C4-2B (cell line): Measurements from ENCODE around the gene GRIN2D.
"Not testable (repeated sequence)": the region's sequence is repeated elsewhere in the genome, so short reads cannot be mapped to it uniquely, and the experiment has no call there.

Experiments used
- H3K27ac ChIP-seq: fragments of 450-650 bp; 2 replicates; pipeline ENCODE4 v1.5.1; 2017
- ZFX ChIP-seq: fragments of 450-650 bp; IDR thresholded peaks from 2 replicates; pipeline ENCODE4 v1.6.1; 2017
- TF ChIP-seq, protein P1 (sequence below): fragments of 450-650 bp; conservative IDR thresholded peaks from 2 replicates; pipeline ENCODE4 v1.5.1; 2017; ENCODE audit warnings: mild to moderate bottlenecking

The GRIN2D gene

DNA sequence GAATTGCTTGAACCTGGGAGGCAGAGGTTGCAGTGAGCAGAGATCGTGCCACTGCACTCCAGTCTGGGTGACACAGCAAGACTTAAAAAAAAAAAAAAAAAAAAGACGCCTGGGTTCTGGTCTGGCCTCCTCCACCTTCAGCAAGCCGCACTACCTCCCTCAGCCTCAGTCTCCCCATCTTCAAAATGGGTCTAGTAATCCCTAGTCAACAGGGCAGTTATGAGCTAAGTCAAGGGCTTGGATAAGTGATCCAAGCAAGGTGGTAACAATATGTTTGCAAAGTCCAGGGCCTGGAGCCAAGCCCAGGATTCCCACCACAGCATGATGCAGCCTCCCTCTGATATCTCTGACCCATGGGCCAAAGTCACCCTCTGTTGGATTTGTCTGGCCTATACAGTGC is 6.5 kb upstream of the GRIN2D start:
- no peak for TF ChIP-seq ZFX
- TF ChIP-seq, protein P1, sequence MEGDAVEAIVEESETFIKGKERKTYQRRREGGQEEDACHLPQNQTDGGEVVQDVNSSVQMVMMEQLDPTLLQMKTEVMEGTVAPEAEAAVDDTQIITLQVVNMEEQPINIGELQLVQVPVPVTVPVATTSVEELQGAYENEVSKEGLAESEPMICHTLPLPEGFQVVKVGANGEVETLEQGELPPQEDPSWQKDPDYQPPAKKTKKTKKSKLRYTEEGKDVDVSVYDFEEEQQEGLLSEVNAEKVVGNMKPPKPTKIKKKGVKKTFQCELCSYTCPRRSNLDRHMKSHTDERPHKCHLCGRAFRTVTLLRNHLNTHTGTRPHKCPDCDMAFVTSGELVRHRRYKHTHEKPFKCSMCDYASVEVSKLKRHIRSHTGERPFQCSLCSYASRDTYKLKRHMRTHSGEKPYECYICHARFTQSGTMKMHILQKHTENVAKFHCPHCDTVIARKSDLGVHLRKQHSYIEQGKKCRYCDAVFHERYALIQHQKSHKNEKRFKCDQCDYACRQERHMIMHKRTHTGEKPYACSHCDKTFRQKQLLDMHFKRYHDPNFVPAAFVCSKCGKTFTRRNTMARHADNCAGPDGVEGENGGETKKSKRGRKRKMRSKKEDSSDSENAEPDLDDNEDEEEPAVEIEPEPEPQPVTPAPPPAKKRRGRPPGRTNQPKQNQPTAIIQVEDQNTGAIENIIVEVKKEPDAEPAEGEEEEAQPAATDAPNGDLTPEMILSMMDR, result no peak
- no peak overlapping the region for H3K27ac ChIP-seq

DNA sequence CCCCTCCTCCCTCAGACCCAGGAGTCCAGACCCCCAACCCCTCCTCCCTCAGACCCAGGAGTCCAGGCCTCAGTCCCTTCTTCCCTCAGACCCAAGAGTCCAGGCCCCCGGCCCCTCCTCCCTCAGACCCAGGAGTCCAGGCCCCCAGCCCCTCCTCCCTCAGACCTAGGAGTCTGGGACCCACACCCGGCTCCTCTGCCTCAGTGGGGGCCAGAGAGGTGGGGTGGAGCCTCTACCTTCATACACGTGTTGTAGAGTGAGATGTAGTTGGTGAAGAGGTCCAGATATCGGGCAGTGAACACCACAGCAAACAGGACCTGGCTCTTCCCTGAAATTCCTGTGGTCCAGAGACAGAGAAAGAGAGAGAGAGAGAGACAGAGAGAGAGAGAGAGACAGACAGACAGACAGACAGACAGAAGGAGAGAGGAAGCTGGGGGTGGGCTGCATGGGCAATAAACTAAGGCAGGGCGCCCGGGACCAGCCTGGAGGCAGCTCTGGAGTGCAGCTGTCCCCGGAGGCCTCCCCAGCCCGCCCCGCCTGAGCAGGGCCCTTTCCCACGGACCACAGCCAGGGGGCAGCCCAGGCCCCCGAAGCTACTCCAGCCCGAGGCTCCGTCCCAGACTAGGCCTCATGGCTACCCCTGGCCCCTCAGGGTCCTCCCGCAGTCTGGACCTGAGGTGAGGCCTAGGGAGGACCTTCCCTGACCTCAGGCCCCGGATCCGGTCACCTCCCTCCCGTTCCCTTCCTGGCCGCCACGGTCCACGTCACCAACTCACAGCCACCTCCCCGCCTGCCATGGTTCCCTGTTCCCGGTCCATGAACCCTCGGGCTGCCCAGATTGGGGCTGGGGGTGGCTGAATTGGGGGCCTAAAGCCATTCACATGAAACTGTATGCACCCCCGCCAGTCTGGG is 3.0 kb upstream of the GRIN2D start:
- peak overlapping the region; percentile 93 for H3K27ac ChIP-seq
- TF ChIP-seq, protein P1, result no peak
- TF ChIP-seq ZFX, result peak; percentile 99

DNA sequence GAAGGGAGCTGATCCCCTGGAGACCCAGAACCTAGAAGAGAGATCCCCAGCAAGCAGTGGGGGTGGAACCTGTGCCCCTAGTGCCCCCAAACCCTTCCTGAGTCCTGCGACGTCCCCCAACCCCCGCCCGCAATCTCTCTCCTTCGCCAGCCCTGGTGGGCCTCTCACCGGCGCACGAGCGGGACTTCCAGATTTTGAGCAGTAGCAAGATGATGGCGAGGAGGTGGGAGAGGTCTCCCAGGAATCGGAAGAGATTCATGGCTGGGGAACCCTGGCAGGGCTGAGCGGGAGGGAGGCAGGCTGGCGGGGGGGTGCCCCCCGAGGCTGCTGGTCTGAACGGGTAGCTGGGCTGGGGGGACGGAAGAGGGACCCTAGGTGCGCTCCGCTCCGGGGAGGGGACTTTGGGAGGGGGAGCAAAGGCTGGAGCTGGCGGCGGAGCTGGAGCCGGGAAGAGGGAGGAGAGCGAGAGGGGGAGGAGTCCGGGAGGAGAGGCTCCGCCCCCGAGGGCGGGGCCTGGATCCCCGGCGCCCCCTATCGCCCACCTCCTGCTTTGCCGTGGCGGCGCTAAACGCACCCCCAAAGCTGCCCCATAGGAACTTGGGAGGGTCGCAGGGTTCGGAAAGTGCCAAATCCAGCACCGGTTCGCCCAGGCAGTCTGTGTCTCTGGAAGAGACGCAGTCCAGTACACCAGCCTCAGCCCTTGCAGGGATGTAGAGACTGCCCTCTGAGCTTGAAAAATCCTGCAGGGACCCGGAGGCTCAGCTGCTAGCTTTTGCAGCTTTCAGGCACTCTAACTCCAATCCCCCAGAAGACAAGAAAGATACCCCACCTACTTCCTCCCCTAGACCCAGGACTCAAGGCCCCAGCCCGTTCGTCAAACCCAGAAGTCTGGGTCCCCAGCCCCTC is 2.1 kb upstream of the GRIN2D start, which contains the start of gene KDELR1:
Gene KDELR1 (minus strand): TSS at position 452 of the 906 bp plus-strand sequence. CDS start 193 bp downstream, at position 259.
- no peak for TF ChIP-seq ZFX
- TF ChIP-seq, protein P1, result peak; percentile 78
- H3K27ac ChIP-seq, result peak within 1 kb of the TSS; percentile 93

DNA sequence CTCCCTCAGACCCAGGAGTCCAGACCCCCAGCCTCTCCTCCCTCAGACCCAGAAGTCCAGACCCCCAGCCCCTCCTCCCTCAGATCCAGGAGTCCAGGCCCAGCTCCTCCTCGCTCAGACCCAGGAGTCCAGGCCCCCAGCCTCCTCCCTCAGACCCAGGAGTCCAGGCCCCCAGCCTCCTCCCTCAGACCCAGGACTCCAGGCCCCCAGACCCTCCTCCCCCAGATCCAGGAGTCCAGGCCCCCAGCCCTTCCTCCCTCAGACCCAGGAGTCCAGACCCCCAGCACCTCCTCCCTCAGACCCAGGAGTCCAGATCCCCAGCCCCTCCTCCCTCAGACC is 1.5 kb upstream of the GRIN2D start:
- H3K27ac ChIP-seq, result not testable (repeated sequence)

DNA sequence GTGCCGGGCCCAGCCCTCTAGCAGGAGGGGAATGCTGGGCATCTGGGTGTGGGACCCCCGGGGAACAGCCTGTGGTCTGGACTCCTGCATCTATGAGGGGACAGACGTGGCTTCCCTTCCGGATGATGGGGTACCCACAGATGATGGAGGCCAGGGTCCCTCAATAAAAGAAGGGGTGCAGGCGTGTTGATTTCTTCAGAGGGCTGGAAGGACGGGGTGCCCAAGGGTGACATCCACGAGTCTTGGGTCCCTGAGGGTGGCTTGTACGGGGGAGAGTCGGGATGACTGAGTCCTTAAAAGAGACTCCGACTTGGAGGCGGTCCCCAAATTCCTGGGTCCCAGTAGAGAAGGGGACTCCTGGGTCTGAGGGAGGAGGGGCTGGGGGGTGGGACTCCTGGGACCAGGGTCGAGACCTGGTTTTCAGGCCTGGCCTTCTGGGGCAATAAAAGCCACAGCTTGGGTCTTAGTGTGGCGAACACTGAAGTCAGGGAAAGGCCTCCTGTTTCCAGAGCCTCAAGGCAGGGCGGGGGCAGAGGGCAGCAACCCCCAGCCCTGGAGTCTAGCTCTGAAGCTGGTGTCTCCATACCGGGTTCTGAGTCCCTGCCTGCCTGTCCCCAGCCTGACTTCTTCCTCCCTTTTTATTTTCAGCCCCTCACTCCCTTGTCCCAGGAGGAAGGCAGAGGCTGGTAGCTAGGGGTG is 459 bp upstream of the GRIN2D start:
- no peak overlapping the region for H3K27ac ChIP-seq
- TF ChIP-seq, protein P1, result no peak
- no peak for TF ChIP-seq ZFX

DNA sequence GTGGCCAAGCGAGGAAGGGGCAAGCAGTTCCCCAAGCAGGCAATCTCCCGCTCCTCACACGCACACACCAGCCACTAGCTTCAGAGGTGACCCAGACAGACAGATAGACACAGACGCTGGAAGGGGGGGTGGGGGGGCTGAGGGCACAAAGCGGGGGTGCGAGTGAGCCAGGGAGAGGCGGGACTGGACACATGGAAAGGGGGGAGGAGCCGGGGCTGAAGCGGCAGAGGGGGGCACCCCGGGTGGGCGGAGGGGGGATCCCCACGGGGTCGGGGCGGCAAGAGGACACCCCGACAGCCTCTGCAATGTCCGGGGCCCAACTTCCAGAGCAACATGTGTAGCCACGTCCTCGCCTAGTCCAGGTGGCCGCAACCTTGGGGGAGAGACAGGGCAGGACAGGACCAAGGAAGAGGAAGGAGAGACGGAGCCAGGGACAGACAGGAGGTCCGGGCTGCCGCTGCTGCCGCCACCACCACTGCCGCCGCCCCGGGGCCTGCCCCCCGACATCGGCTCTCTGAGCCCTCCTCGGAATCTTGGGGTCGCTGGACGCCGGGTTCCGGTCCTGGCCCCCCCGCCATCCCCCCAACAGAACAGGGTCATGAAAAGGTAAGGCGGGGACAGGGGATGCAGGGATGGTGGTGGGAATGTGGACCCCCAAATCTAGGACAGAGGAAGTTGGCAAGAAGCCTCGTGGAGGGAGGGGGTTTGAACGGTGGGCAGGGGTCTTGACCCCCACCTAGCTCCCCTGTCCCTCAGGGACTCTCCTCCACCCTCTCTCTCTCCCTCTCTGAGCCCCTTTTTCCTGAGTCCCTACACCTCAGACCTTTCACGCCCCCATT is 1.1 kb downstream of the GRIN2D start:
- H3K27ac ChIP-seq, result no peak overlapping the region
- no peak for TF ChIP-seq ZFX
- TF ChIP-seq, protein P1, result no peak

DNA sequence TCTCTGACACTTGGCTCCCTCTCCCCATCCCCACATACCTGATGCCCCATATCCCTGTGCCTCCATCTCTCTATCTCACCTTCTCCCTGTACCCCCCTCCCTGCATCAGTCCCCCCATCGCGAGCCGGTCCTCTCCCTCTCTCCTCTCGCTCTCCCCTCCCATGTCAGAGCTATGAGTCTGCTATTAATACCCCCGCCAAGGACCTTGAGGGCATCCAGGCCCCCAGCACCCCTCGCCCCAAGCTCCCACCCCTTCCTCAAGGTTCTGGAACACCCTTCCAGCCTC is 1.6 kb downstream of the GRIN2D start:
- no peak overlapping the region for H3K27ac ChIP-seq
- TF ChIP-seq, protein P1, result no peak
- TF ChIP-seq ZFX, result no peak
